K562 (cell line): ENCODE results near the gene FBXW9. TPM values are rescaled to one million over a fixed set of nuclear protein-coding genes. Genes with fewer than 3 reads are reported as not detected.

Source experiments
- AFF1 ChIP-seq, 2 experiments: fragments of 450-650 bp; IDR thresholded peaks; 2 replicates each; pipeline ENCODE4 v1.6.1; 2018; ENCODE audit warnings: mild to moderate bottlenecking in 2 of 2, low read depth in 1 of 2; ENCODE audit not compliant: partially characterized antibody in 2 of 2
- ARID2 ChIP-seq: fragments of 450-650 bp; IDR thresholded peaks from 2 replicates; pipeline ENCODE4 v1.6.1; 2017; ENCODE audit warnings: antibody characterized with exemption, mild to moderate bottlenecking
- C11orf30 ChIP-seq: fragments of 450-650 bp; IDR thresholded peaks from 2 replicates; pipeline ENCODE4 v1.6.1; 2016; ENCODE audit warnings: low read depth, mild to moderate bottlenecking
- CC2D1A ChIP-seq: fragments of 450-650 bp; IDR thresholded peaks from 2 replicates; pipeline ENCODE4 v1.6.1; 2017; ENCODE audit warnings: mild to moderate bottlenecking
- CTCF ChIP-seq, 3 experiments: IDR thresholded peaks in 2 of 3; conservative IDR thresholded peaks in 1 of 3; 2 replicates each; pipeline ENCODE4 v1.5.1; 2011 to 2012; ENCODE audit warnings: low read length in 3 of 3, mild to moderate bottlenecking in 3 of 3, control low read depth in 2 of 3, improper control_type of control experiment in 1 of 3, inconsistent platforms in 1 of 3, low read depth in 1 of 3, mixed read lengths in 1 of 3, moderate library complexity in 1 of 3; ENCODE audit not compliant: insufficient read depth in 2 of 3
- DNMT1 ChIP-seq: fragments of 450-650 bp; IDR thresholded peaks from 2 replicates; pipeline ENCODE4 v1.6.1; 2016; ENCODE audit warnings: antibody characterized with exemption, mild to moderate bottlenecking
- E2F1 ChIP-seq: sonication (generic); formaldehyde crosslinking; IDR thresholded peaks from 2 replicates; pipeline ENCODE4 v1.8.1; 2023; ENCODE audit warnings: mild to moderate bottlenecking, missing genetic modification reagents, moderate library complexity
- ELF1 ChIP-seq: fragments of 200-800 bp; sonication (Bioruptor generic); IDR thresholded peaks from 2 replicates; pipeline ENCODE4 v1.6.1; 2016; ENCODE audit warnings: missing genetic modification characterization, missing compliant biosample characterization
- HDGF ChIP-seq: fragments of 450-650 bp; IDR thresholded peaks from 2 replicates; pipeline ENCODE4 v1.6.1; 2016
- HNRNPLL ChIP-seq: fragments of 200-400 bp; formaldehyde crosslinking; IDR thresholded peaks from 2 replicates; pipeline ENCODE4 v1.6.1; 2017; ENCODE audit warnings: low read length, low read depth, mild to moderate bottlenecking; ENCODE audit not compliant: poor library complexity, severe bottlenecking
- KHSRP ChIP-seq: fragments of 450-650 bp; IDR thresholded peaks from 2 replicates; pipeline ENCODE4 v1.6.1; 2017
- LCOR ChIP-seq: sonication (generic); formaldehyde crosslinking; IDR thresholded peaks from 2 replicates; pipeline ENCODE4 v1.8.0; 2022; ENCODE audit warnings: mild to moderate bottlenecking, missing genetic modification reagents
- MAFK ChIP-seq: IDR thresholded peaks from 2 replicates; pipeline ENCODE4 v1.6.1; 2011; ENCODE audit warnings: low read length, improper control_type of control experiment
- POLR2H ChIP-seq: IDR thresholded peaks from 2 replicates; pipeline ENCODE4 v1.6.1; 2016; ENCODE audit warnings: missing genetic modification characterization, low read depth, mild to moderate bottlenecking, control low read depth, missing compliant biosample characterization, moderate library complexity
- RBM25 ChIP-seq: fragments of 200-400 bp; formaldehyde crosslinking; IDR thresholded peaks from 2 replicates; pipeline ENCODE4 v1.6.1; 2018; ENCODE audit warnings: low read length, low read depth, moderate library complexity; ENCODE audit not compliant: severe bottlenecking
- RNF2 ChIP-seq: sonication (generic); IDR thresholded peaks from 2 replicates; pipeline ENCODE4 v1.6.1; 2016
- SRSF1 ChIP-seq: fragments of 200-400 bp; formaldehyde crosslinking; IDR thresholded peaks from 2 replicates; pipeline ENCODE4 v1.6.1; 2017; ENCODE audit warnings: mild to moderate bottlenecking, low read depth, low read length, moderate library complexity
- U2AF1 ChIP-seq: fragments of 200-400 bp; formaldehyde crosslinking; optimal IDR thresholded peaks from 2 replicates; pipeline ENCODE3; 2017; ENCODE audit warnings: mild to moderate bottlenecking, low read depth, low read length, moderate library complexity
- ZBTB2 ChIP-seq: fragments of 450-650 bp; IDR thresholded peaks from 2 replicates; pipeline ENCODE4 v1.6.1; 2016; ENCODE audit warnings: antibody characterized with exemption
- ZNF224 ChIP-seq: sonication (generic); formaldehyde crosslinking; IDR thresholded peaks from 2 replicates; pipeline ENCODE4 v1.8.0; 2022; ENCODE audit warnings: mild to moderate bottlenecking, missing genetic modification reagents
- ZSCAN29 ChIP-seq: fragments of 450-650 bp; IDR thresholded peaks from 2 replicates; pipeline ENCODE4 v1.6.1; 2017
- polyA plus RNA-seq, 8 experiments: library from polyadenylated mRNA; depleted of rRNA in 4 of 8; stranded (reverse) in 5 of 8; unstranded in 3 of 8; fragments of >200 nt; fragmentation: Nextera tagmentation in 2 of 8; fragmentation: Illumina TruSeq in 1 of 8; extraction: Ambion mirVana in 2 of 8; extraction: Trizol in 1 of 8; gene quantifications; 2 replicates each; pipeline versions ENCODE4 v1.2.1 to v1.2.3, GENCODE V29; 2011 to 2014; ENCODE audit warnings: inconsistent platforms in 1 of 8, missing spikeins in 1 of 8
- total RNA-seq, 7 experiments: library from RNA; depleted of rRNA in 6 of 7; stranded (reverse); fragments of >200 nt in 6 of 7; fragmentation: Illumina TruSeq in 2 of 7; extraction: Trizol in 2 of 7; gene quantifications; 2 replicates each; pipeline versions ENCODE4 v1.2.1 to v1.2.3, GENCODE V29; 2011 to 2021; ENCODE audit warnings: low replicate concordance in 1 of 7

The FBXW9 gene
- total and polyA plus RNA-seq, 9 of the 15 experiments (the other 6 are each of a cell fraction or from before 2014, with no cell fraction given) = 0.23 to 21.7 (median 6.2) TPM

GRCh38 chr19:12736995-12737834, 40.8 kb upstream of the FBXW9 start, which contains the start of gene GET3 (continued):
- TF ChIP-seq MAFK (no peak), E2F1 (0 out of 2 replicates have a peak, but pooled peaks have one; percentile 64), RNF2 (0 out of 2 replicates have a peak, but pooled peaks have one; percentile 45), KHSRP (no peak), ELF1 (0 out of 2 replicates have a peak, but pooled peaks have one; percentile 35), CC2D1A (0 out of 2 replicates have a peak, but pooled peaks have one; percentile 16), HDGF (no peak), ZBTB2 (no peak), ZSCAN29 (no peak), CTCF (IDR thresholded peaks at IDR 0.05 in 2 of 3, conservative IDR thresholded peaks at IDR 0.05 in 1 of 3; ENCODE audit: insufficient read depth in 2 of 3, low read depth in 1 of 3, low read length in 3 of 3) (no peak), C11orf30 (peak; percentile 100), ARID2 (no peak), U2AF1 (no peak), LCOR (CRISPR knock-in tag) (peak; percentile 61; the same call in 1 of the 2 replicates), RBM25 (peak; percentile 95), SRSF1 (no peak), HNRNPLL (no peak), DNMT1 (no peak), ZNF224 (CRISPR knock-in tag) (no peak), POLR2H (tag) (peak; percentile 58; the same call in 1 of the 2 replicates), AFF1 (IDR thresholded peaks at IDR 0.05; ENCODE audit: low read depth in 1 of 2, partially characterized antibody in 2 of 2) (peak in 1 of 2 experiments; percentile 96)
